Measurements from ENCODE around the gene ALPK3. TPM values are rescaled to one million over a fixed set of nuclear protein-coding genes. Genes with fewer than 3 reads are reported as not detected.

Gene ALPK3
- total RNA-seq, 1 experiment from 2014 or later: 0.25 TPM

DNA sequence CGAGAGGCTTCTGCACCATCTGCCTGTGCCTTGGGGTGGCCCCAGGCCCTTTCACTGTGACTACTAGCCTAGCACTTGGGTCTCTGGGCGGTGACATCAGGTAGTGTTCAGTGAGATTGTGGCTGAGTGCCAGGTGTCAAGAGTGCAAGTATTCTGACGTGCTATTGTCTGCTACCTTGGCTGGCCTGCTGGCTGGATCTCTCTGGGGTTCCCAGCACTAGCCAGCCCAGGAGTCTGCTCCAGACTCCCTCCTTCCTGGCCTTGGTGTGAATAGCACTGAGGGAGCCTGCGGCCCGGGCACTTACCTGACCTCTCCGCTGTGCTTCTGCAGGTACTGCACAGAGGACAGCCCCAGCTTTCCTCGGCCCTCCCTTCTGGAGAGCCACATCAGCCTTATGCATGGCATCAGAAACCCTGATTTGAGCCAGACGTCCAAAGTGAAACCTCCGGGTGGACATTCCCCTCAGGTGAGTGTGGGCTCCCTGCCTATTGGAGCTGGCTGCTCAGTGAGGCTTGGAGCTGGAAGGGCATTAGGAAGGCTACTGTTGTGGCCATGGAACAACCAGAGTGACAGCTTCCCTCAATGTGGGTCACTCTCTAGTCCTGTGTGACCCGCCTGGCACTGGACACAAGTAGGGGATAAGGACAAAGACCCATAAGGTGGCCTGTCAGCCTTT, 17.5 kb upstream of the ALPK3 start:
- DNase-seq (ENCODE audit: low read depth): no peak

DNA sequence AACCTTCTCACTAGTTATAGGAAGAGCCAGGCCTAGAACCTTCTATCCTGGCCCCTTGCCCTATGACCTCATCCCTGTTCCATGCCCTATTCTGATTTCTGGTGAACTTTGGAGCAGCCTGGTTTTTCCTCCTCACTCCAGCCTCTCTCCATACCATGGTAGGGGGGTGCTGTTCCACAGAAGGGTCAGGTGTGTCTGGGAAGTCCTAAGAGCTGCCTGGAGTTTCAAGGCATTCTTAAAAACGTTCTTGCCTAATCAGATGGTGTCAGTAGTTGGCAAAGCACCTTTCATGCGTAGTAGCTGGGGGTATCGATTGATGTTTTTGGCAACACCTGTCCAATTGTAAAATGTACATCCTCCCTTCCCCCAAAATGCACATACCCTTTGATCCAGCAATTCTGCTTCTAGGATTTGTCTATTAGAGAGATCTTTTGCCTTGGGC, 16.8 kb upstream of the ALPK3 start:
- no peak for DNase-seq (ENCODE audit: low read depth)

DNA sequence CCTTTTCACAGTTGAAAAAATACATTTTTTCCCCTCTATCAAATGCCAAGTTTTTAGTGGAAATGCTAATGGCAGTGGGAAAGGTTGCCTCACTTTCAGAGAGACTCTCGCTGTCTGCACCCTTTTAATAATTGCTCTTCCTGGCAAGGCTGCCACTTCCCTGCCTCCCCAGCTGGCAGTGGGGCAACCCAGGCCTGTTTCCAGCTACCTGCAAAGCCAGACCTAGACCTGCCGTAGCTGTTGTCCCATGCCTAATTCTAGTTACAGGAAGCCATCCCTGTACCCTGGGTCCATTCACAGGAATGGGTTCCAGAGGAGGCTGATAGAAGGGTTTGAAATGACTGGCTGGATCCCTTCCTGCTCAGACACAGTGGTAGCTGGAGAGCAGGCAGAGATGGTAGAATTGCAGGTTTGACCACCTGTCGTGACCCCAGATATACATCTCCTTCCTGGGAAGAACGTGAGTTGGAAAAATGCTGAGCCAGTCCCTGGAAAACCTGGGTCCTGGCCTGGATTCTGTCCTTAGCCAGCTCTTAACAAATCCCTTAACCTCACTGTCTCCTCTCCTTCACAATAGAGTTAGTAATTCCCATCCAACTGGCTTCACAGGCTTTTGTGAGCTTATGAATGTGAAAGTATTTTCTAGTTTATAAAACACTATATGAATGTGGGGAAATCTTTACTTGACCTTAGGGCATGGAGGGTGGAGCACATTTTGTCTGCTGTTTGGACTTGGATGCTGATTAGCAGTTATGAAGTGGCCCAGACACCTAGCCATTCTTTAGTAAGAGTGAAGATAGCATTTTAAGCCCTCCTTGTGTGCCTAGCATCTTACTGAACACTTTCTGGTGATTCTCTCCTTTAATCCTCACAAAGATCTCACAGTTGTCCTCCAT, 12.9 kb upstream of the ALPK3 start:
- no peak for DNase-seq (ENCODE audit: low read depth)

DNA sequence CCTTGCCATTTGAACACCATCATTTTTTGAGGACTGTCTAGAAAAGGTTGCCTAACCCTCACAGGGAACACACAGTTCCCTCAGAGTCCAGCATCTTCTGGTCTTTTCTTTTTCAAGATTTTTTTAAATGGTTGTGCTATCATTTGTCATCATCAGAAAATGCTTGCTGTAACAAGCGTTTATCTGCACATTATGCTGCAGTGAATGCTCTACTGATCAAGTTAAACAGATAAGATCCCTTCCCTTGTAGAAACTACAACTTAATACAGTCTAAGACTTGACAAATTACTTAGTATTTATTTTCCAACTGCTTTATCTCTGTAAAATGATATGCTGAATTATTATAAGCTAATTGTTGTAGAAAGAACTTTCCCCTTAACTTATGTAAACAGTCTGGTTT, 11.9 kb upstream of the ALPK3 start:
- DNase-seq (ENCODE audit: low read depth): no peak

DNA sequence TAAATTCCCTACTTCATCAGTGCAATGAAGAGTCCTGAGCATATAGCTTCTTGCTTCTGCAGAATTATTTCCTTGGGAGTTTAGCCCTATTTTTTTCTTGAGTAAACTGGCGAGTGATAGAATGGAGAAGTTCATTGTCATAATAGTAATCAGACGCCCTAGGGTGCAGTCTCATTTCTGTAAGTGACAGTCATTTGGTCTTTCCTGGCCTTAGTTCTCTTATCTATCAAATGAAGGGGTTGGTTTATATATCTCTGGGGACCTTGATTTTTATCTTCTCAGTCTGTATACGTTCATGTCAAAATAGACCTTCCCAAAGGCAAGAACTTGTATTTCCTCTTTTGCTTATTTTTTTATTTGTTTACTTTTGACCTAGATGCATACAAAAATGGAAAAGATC, 9.9 kb upstream of the ALPK3 start:
- no peak for DNase-seq (ENCODE audit: low read depth)

DNA sequence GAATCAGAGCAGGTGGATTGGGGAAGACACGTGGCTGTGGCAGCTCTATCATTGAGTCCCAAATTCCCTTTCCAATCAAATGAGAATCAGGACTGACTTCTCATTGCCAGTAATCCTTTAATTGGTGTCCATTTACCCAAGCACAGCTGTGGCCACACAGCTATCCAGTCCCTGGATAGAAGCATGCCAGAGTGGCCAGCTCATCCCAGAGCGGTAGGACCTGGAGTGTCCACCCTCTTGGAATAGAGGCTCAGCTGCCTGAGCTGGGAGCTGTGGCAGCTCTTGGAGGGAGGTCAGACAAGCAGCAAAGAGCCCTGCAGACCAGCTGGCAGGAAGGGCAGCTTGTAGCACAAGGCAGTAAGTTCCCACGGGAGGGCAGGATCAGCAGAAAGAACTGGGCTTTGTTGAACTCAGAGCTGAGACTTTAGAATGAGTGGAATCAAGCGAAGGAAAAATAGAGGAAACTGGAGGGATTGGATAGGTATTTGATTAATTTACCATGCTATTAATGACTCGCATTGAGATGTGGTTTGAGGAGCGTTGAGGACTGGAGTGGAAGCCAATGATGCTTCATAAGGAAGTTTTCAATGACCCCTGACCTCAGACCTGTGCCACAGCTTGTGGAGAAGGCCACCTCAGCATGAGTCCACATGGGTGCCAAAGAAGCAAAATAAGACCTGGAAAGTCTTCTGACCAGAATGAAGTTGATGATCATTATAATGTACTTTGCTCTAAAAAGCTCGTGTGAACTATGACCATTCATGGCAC, 6.9 kb upstream of the ALPK3 start:
- peak; percentile 59 for DNase-seq (ENCODE audit: low read depth)

DNA sequence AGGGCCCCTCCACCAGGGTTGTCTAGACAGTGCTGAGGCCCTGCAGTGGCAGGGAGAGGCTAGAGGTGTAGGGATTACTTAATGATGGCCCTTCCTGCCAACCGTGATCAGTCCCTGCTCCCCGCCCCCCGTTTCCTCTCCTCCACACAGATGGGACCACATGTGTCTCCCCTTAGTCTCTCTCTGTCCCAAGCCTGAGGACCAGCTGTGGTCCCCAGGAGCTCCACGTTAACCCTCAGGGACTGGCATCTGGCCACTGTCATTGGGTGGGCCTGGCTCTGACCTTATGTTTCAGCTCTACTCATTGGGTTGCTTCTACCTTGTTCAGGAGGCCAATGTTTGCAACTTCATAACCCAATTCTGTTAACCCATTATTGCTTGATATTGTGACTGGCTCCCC, 6.0 kb upstream of the ALPK3 start:
- no peak for DNase-seq (ENCODE audit: low read depth)

DNA sequence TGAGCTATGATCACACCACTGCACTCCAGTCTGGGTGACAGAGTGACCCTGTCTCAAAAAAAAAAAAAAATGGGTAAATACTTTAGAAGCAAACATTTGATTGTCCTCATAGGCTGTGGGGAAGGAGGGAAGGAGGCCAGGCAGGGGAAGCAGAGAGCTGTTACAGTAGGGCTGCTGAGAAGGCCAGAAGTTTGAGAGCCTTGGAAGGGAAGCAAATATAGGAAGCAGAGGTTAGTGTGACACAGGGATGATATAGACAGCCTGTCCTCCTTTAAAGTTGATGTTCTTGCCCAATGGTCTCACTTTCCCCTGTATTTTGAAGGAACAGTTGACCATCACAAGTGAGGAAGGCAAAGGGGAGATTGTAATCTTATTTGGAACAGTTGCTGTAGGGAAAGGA, 5.3 kb upstream of the ALPK3 start:
- no peak for DNase-seq (ENCODE audit: low read depth)

DNA sequence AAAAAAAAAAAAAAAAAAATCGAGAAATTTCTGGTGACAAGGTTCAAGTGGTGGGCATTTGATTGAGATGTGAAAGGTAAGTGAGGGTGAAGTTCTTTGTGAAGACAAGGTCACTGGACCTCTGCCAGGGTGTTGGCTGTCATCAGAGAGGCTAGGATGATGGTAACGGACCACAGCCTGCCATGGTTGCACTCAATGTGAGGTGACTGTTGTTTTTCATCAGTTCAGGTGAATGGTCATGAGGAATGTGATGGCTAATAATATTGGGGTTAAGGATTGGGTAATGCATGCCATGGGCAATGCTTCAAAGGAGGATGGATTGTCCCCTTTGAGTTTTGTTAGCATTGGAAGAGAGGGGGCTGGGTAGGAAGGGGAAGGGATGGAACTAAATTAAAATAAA, 4.3 kb upstream of the ALPK3 start:
- DNase-seq (ENCODE audit: low read depth): peak; percentile 16

DNA sequence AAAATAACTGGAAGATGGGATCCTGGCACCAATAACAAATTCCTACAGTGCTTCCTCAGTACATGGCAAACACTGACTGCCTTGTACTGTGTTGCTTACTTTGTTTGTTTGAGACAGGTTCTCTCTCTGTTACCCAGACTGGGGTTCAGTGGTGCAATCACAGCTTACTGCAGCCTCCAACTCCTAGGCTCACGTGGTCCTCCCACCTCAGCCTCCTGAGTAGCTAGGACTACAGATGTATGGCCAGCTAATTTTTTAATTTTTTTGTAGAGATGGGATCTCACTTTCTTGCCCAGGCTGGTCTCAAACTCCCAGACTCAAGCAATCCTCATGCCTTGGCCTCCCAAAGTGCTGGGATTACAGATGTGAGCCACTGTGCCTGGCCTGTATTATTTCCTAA, 3.7 kb upstream of the ALPK3 start:
- no peak for DNase-seq (ENCODE audit: low read depth)

DNA sequence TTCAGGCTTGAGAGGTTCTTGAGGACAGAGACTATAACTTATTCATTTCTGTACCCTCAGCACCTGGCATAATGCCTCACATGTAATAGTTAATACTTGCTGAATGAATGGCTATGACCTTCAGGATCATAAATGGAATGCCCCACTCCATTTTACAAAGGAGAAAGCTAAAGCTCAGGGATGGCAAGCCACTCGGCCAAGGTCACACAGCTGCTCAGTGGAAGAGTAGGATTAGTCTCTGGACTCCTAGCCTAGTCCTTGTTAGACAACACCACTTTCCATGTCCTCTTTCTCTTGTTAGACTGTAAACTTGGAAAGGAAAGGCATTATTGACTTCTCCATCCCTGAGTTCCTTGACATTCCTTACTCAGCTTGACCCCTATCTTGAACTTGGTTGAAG, 3.2 kb upstream of the ALPK3 start:
- no peak for DNase-seq (ENCODE audit: low read depth)

DNA sequence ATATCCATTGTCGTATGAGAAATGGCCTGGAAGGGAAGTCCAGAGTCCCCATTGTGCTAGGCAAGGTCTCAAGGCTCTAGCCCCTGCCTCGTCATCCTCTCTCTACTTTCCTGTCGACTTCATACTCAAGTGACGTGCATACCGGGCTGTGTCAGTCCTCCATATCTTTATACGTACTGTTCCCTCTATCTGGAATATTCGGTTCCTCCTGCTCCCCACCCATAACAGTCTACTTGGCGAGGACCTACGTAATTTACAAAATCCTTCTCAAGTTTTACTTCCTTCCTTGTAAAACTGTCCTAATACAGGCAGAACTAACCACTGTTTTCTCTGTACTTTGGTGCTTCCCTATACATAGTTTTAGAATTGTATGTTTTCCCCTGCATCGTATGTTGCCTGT, 2.2 kb upstream of the ALPK3 start:
- DNase-seq (ENCODE audit: low read depth): no peak

DNA sequence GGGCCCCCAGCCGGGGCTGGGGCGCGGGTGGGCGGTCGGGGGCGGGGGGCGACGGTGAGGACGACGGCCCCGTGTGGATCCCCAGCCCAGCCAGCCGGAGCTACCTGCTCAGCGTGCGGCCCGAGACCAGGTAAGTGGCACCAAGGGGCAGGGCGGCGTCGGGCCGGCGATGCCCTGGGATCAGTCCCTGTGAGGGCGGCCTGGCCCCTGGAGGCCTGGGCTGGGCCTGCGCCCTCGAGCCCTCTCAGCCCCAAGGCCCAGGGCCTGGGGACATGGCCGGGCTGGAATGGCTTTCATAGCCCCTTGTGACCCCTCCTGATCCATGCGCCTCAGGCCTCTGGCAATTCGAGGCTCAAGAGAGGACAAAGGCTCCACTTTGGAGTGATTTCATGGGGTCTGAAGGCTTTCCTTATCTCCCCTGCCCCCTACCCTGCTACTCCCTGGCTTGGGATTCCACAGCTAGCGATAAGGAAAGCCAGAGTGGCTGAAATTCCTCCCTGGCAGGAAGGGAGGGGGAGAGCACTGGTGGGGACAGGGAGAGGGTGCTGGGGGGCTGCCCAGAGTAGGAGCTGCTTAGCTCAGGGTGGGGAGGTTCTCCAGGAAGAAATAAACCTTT, 418 bp downstream of the ALPK3 start:
- no peak for DNase-seq (ENCODE audit: low read depth)

DNA sequence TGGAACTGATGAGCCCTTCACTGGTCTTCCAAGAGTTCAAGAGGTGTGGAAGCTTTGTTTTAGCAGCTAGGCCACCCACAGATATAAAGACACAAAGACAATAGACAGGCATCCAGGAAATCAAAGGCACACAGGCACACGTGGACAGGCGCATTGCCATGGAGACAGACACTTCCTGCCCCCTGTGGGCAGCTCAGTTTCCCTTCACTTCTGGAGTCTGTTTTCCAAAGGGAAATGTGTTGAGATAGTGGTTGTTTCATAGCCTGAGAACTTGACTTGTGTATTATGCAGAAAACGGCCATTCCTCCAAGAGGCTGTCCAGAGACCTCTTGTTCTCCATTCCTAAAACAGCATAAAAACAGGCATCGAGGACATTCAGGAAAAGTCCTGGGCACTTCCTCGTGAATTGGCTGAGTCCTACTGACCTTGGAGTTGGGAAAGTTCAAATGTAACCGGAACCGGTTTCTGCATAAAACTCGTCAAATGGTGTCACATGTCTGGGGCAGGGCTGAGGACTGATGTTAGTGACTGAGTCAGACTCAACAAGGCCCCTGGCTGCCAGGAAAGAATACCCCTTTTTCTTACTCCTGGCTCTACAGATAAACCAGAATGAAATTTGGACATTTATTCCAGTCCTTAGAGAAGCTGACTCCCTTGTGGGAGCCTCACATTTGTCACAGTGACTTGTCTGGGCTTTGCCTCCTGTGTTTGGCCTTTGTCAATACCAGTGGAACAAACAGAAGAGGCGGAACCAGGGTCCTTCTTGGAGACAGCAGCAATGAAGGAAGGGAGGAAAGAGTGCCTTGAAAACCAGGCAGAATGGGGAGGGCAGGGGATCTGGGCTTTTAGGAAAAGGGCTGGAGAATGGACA, 1.3 kb downstream of the ALPK3 start:
- DNase-seq (ENCODE audit: low read depth): peak; percentile 33

DNA sequence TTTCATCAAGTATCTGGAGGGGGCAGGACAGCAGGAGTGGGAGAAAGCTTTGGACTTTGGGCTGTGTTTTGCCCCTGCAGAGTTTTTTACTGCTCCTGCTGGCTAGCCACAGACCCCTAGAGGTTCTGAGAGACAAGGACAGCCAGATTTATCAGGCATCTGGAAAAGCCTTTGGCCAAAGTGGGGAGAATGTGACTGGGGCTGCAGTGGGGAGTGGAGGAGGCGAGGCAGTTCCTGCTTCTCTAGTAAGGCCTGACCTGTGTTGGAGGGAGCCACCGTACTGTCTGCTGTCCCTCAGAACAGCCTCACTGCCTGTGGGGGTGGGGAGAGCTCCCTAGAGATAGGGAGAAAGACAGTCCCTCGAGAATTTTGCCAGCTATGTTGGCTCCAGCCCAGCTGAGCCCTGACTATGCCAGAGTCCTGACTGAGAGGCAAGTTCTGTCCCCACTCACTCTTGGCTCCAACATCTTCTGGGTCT, 2.2 kb downstream of the ALPK3 start:
- DNase-seq (ENCODE audit: low read depth): no peak

DNA sequence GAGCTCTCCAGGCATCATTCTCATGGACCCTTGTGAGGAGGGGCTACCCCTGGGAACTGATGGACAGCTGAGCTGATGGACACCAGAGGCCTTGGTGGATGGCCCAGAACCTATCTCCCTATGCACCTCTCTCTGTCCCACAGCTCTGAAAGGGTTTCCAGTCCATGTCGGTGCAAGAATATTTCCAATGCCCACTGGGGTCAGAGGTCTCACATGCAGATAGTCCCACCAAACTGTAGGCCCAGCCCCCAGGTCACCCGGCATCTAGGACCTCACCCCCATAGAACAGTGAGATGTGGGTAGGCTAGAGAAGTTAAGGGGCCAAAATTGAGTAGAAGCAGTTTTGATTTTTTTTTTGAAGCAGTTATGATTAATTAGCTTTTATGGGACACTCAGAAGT, 2.6 kb downstream of the ALPK3 start:
- DNase-seq (ENCODE audit: low read depth): no peak

DNA sequence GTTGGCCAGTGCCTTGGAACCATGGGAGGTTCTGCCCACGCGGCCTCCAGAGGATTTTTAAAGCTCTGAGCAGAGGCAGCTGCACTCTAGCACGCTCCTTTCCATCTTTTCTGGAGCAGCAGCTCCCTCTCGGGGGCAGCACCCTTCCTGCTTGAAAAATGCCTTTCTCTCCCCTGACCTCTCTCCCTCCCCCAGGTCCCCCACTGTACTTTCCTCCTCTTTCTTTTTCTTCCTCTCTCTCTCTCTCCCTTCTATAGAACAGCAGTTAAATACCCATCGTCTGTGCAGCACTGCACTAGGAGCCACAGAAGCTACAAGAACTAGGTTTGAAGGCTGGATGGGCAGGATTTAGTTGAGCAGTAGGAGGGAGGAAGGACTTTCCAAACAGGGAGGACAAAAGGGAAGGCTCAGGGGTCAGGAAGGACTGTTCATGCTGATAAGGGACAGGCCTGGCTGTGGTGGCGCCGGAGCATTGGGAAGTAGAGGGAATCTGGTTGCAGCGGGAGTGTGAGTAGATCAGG, 4.4 kb downstream of the ALPK3 start:
- no peak for DNase-seq (ENCODE audit: low read depth)

DNA sequence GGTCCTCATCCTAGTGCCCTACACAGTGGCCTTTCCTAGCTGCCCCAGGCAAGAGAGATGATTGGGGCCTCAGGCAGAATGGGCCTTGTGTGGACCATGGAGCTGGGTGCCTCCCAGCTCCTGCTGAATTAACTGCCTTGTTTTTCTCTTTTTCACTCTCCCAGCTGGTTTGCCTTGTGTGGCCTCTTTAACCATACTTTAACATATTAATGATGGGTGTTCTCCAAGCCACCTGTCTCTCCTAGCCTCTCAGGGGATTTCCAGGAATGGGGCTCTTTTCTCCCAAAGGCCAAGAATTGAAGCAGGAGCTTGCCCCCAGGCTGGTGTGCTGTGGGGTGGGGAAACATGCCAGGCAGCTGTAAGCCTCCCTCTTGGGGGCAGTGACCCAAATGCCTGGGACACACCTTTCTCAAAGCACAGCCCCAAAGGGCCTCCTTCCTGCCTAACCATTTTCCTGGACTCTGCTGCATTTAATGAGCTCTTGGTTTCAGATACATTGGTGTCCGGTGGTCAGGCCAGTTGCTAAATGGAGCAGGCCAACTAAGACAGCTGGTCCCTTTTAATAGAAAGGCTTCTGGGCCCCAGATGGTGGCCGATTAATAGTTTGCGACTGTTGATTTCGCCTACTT, 5.6 kb downstream of the ALPK3 start:
- DNase-seq (ENCODE audit: low read depth): no peak

DNA sequence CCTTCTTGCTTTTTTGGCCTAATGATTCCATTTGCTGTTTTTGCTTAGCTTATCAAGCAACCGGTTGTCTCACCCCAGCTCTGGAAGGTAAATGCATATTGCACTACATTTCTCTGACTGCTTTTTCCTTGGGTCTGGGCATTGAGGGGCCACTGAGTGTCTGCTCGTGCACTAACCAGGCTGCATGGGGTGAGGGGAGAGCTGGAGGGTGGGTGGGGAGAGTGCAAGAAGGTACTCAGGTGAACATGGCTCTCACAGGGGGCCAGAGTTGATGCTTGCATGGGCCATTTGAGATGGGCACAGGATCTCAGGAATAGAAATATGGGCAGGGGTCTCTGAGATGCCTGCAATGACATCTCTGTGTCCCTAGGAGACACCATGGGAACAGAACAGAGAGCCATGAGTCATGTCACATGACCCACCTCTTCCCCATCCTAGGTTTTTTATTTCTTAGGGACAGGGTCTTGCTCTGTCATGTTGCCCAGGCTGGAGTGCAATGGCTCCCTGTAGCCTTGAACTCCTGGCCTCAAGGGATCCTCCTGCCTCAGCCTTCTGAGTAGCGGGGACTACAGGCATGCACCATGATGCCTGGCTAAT, 6.2 kb downstream of the ALPK3 start:
- DNase-seq (ENCODE audit: low read depth): no peak
